HCT116 (cell line): ENCODE measurements around the gene DAAM1.

Experiments
- ATF3 ChIP-seq: IDR thresholded peaks from 2 replicates; pipeline ENCODE4 v1.6.1; 2012
- CBX3 ChIP-seq: IDR thresholded peaks from 2 replicates; pipeline ENCODE4 v1.6.1; 2012; ENCODE audit warnings: low read depth
- EGR1 ChIP-seq: IDR thresholded peaks from 2 replicates; pipeline ENCODE4 v1.6.1; 2012; ENCODE audit warnings: low read depth
- EZH2 ChIP-seq: fragments of 200-600 bp; sonication (generic); IDR thresholded peaks from 2 replicates; pipeline ENCODE4 v1.6.1; 2017; ENCODE audit warnings: antibody characterized with exemption, mixed run types
- EZH2phosphoT487 ChIP-seq: fragments of 200-600 bp; IDR thresholded peaks from 2 replicates; pipeline ENCODE4 v1.6.1; 2018; ENCODE audit warnings: antibody characterized with exemption, borderline replicate concordance
- MAX ChIP-seq: IDR thresholded peaks from 2 replicates; pipeline ENCODE4 v1.6.1; 2012
- POLR2A ChIP-seq: IDR thresholded peaks from 2 replicates; pipeline ENCODE4 v1.7.0; 2011; ENCODE audit warnings: borderline replicate concordance; ENCODE audit not compliant: insufficient read depth, insufficient read length; ENCODE audit errors: extremely low read depth
- POLR2AphosphoS5 ChIP-seq: IDR thresholded peaks from 2 replicates; pipeline ENCODE4 v1.6.1; 2011; ENCODE audit warnings: mild to moderate bottlenecking, low read depth, low read length, moderate library complexity
- RAD21 ChIP-seq: IDR thresholded peaks from 2 replicates; pipeline ENCODE4 v1.6.1; 2012; ENCODE audit warnings: low read depth, mild to moderate bottlenecking
- SP1 ChIP-seq: IDR thresholded peaks from 2 replicates; pipeline ENCODE4 v1.6.1; 2012; ENCODE audit warnings: low read depth
- TCF7L2 ChIP-seq: IDR thresholded peaks from 2 replicates; pipeline ENCODE4 v1.7.0; 2011; ENCODE audit warnings: borderline replicate concordance, inconsistent platforms; ENCODE audit not compliant: insufficient read depth, insufficient read length; ENCODE audit errors: extremely low read depth
- YY1 ChIP-seq: IDR thresholded peaks from 2 replicates; pipeline ENCODE4 v1.6.1; 2011; ENCODE audit warnings: low read length, low read depth, moderate library complexity, mild to moderate bottlenecking; ENCODE audit not compliant: insufficient replicate concordance; ENCODE audit errors: extremely low read depth
- ZNF274 ChIP-seq: fragments of 200-500 bp; sonication (Bioruptor generic); IDR thresholded peaks from 2 replicates; pipeline ENCODE4 v1.6.1; 2014; ENCODE audit warnings: mild to moderate bottlenecking, low read depth, low read length, inconsistent platforms
- TF ChIP-seq, protein P1 (sequence below), 3 experiments: fragments of 200-600 bp in 1 of 3; sonication (generic) in 1 of 3; IDR thresholded peaks in 2 of 3; conservative IDR thresholded peaks in 1 of 3; 2 replicates each; pipeline ENCODE4 v1.5.1; 2012 to 2017; ENCODE audit warnings: low read depth in 2 of 3, low read length in 2 of 3, antibody characterized with exemption in 1 of 3, borderline replicate concordance in 1 of 3, control low read depth in 1 of 3, mild to moderate bottlenecking in 1 of 3, mixed read lengths in 1 of 3, mixed run types in 1 of 3, moderate library complexity in 1 of 3; ENCODE audit not compliant: insufficient read depth in 1 of 3

DNA sequence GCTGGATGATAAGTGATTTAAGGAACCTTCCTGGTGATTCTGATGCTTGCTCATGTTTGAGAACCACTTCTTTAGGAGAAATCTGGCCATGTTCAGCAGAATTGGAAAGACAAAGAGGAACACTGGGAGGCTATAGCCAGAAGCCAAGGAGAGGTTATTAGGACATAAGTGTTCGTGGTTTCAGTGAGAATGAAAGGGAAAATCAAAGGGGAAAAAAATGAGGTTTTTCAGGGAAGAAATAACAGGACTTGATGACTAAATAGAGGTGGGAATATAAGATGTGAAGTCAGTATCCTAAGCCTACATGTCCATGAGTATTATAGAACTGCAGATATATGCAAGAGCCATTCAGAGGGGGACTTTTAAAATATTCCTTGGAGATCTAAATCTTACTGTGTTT is 95.6 kb downstream of the DAAM1 start:
- TF ChIP-seq, protein P1, sequence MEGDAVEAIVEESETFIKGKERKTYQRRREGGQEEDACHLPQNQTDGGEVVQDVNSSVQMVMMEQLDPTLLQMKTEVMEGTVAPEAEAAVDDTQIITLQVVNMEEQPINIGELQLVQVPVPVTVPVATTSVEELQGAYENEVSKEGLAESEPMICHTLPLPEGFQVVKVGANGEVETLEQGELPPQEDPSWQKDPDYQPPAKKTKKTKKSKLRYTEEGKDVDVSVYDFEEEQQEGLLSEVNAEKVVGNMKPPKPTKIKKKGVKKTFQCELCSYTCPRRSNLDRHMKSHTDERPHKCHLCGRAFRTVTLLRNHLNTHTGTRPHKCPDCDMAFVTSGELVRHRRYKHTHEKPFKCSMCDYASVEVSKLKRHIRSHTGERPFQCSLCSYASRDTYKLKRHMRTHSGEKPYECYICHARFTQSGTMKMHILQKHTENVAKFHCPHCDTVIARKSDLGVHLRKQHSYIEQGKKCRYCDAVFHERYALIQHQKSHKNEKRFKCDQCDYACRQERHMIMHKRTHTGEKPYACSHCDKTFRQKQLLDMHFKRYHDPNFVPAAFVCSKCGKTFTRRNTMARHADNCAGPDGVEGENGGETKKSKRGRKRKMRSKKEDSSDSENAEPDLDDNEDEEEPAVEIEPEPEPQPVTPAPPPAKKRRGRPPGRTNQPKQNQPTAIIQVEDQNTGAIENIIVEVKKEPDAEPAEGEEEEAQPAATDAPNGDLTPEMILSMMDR (IDR thresholded peaks at IDR 0.05 in 2 of 3, conservative IDR thresholded peaks at IDR 0.05 in 1 of 3; ENCODE audit: borderline replicate concordance in 1 of 3, insufficient read depth in 1 of 3, low read depth in 2 of 3, low read length in 2 of 3) = no peak
- TF ChIP-seq EZH2phosphoT487 (no peak), TCF7L2 (no peak), POLR2AphosphoS5 (no peak), POLR2A (no peak), SP1 (no peak), EGR1 (no peak), EZH2 (no peak), YY1 (no peak), ZNF274 (no peak), RAD21 (no peak), ATF3 (no peak), MAX (no peak), CBX3 (no peak)
